ENCODE measurements around the gene CAB39L. TPM values are rescaled to one million over a fixed set of nuclear protein-coding genes. Genes with fewer than 3 reads are reported as not detected.
A peak's percentile ranks its signal among the peaks of the same experiment; 100 is the strongest.

The CAB39L gene
- total and polyA plus RNA-seq, 11 donors = 5.9 to 27.4 (median 16.2) TPM

DNA sequence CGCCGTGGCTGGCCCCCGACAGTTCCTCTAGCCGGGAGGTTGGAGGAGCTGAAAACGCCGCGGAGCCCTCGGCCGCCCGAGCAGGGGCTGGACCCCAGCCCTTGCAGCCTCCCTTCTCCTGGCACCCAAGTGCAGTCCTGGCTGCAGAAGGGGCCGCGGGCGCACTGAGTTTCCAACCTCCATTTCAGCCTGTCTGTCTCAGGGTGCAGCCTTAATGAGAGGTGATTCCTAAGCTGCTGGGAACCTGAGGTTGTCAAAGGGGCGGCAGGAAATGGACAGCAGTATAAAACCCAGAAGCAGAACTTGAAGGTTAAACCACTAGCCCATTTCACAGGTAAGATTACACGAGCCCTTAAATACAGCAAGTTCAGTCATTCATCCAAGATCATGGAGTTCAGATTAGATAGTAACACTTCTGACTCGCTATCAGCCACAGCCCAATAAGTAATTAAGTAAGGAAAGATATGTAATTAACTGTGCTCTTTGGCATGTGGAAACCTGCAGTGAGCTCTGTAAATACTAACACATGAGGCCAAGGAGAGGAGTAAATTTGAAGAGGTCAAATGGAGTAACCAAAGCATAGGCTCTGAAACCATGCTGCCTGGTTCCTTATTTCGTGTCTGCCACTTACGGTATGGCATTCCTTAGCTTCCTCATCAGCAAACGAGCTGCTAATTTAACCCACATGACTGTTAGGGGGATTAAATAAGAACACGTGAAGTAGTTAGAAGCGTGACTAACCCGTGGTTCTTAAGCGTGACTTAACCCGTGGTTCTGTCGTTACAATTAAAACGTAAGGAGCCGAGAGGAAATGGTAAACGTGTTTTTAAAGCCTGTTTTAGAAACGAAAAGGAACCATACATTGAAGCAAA, 896 bp upstream of the CAB39L start:
- TF ChIP-seq POLR2A (IDR thresholded peaks at IDR 0.05) = no peak
- TF ChIP-seq, protein P1, sequence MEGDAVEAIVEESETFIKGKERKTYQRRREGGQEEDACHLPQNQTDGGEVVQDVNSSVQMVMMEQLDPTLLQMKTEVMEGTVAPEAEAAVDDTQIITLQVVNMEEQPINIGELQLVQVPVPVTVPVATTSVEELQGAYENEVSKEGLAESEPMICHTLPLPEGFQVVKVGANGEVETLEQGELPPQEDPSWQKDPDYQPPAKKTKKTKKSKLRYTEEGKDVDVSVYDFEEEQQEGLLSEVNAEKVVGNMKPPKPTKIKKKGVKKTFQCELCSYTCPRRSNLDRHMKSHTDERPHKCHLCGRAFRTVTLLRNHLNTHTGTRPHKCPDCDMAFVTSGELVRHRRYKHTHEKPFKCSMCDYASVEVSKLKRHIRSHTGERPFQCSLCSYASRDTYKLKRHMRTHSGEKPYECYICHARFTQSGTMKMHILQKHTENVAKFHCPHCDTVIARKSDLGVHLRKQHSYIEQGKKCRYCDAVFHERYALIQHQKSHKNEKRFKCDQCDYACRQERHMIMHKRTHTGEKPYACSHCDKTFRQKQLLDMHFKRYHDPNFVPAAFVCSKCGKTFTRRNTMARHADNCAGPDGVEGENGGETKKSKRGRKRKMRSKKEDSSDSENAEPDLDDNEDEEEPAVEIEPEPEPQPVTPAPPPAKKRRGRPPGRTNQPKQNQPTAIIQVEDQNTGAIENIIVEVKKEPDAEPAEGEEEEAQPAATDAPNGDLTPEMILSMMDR (IDR thresholded peaks at IDR 0.05) = no peak
- H3K36me3 ChIP-seq = no peaks in the 10 kb centered on the region
- no peaks in the 10 kb centered on the region for H3K9me3 ChIP-seq
- peaks cover 0 to 47% (median 16%) of the 10 kb centered on the region in 12 donors for H3K4me1 ChIP-seq
- DNase-seq (peak in 1 of 5 donors; percentile 16), ATAC-seq (peak in 2 of 4 donors; percentile 3 to 26)
- WGBS, 4 donors = 1 to 2% (median 2%) methylated on average over 19 to 29 of the region's 29 CpGs
- peak overlapping the region; percentile 81 to 99 (median 92) for H3K27ac ChIP-seq
- H3K27me3 ChIP-seq = no peaks in the 10 kb centered on the region
- intact Hi-C loops (cut with DNase I) = loop anchor here in 7 of 10 donors (2.0 to 10.0 kb wide), 8 partner anchors 50 to 197 kb away; partner anchors contain the start of genes PHF11 (in 5 of the 7), CDADC1 (in 1 of the 7) and RCBTB1 (in 1 of the 7)
- H3K4me3 ChIP-seq = peak overlapping the region; percentile 40 to 88 (median 82)

DNA sequence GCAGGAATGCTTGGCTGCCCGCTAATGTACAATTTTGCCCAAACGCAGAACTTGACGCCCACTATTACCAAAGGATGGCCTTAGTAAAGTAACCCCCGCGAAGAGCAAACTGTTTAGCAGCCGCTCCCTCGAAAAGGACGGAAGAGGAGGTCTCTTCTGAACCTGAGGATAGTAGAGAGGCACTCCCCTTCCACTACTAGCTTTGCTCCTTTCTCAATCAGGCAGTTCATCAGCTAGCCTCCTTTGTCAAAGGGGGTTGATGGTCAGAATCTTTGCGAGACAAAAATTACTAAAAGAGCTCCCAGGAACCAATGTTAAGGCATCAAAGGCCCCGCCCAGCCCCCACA, 534 bp downstream of the CAB39L start:
- TF ChIP-seq, protein P1 (IDR thresholded peaks at IDR 0.05) = no peak
- no peak for TF ChIP-seq POLR2A (IDR thresholded peaks at IDR 0.05)
- Histone ChIP-seq H3K9me3 (no peaks in the 10 kb centered on the region), H3K4me1 (peaks cover 0 to 44% (median 16%) of the 10 kb centered on the region in 12 donors), H3K4me3 (peak overlapping the region; percentile 15 to 88 (median 82)), H3K27me3 (no peaks in the 10 kb centered on the region), H3K27ac (peak overlapping the region; percentile 62 to 99 (median 90)), H3K36me3 (no peaks in the 10 kb centered on the region)
- WGBS, 4 donors = 3 to 10% (median 7%) methylated on average over 10 of the region's 10 CpGs
- DNase-seq (no peak), ATAC-seq (peak in 1 of 4 donors; percentile 1)
- intact Hi-C loops (cut with DNase I) = loop anchor here in 5 of 10 donors (5.0 to 10.0 kb wide), 7 partner anchors 51 to 196 kb away; partner anchors contain the start of genes PHF11 (in 2 of the 5), CDADC1 (in 1 of the 5) and RCBTB1 (in 1 of the 5)

DNA sequence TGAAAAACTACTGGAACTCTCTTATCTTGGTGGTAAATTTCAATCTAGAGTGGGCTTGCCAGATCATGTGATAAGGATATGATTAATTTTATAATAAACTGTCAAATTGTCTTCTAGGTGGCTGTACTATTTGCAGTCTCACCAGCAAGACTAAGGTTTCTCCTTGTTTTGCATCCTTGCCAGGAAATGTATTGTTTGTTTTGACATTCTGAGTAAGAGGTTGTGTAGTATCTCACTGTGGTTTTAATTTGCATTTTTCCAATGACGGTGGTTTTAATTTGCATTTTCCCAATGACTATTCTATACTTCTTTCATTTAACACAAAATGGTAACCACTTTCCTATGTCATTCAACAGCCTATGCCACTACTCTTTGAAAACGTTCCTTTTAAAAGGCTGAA, 2.0 kb downstream of the CAB39L start:
- intact Hi-C loops (cut with DNase I) = loop anchor here in 6 of 10 donors (2.0 to 10.0 kb wide), 8 partner anchors 53 to 195 kb away; partner anchors contain the start of genes PHF11 (in 2 of the 6), CDADC1 (in 1 of the 6) and RCBTB1 (in 1 of the 6)
- no peaks in the 10 kb centered on the region for H3K9me3 ChIP-seq
- peaks cover 0 to 30% (median 8%) of the 10 kb centered on the region in 12 donors for H3K4me1 ChIP-seq
- no peak for DNase-seq
- no peak overlapping the region for H3K4me3 ChIP-seq
- H3K27ac ChIP-seq = no peak overlapping the region
- H3K36me3 ChIP-seq = no peaks in the 10 kb centered on the region
- H3K27me3 ChIP-seq = no peaks in the 10 kb centered on the region
- 90 to 96% (median 94%) methylated on average over 2 of the region's 2 CpGs for WGBS, 4 donors
- ATAC-seq = no peak
- TF ChIP-seq POLR2A (IDR thresholded peaks at IDR 0.05) = no peak
- TF ChIP-seq, protein P1 (IDR thresholded peaks at IDR 0.05) = no peak

DNA sequence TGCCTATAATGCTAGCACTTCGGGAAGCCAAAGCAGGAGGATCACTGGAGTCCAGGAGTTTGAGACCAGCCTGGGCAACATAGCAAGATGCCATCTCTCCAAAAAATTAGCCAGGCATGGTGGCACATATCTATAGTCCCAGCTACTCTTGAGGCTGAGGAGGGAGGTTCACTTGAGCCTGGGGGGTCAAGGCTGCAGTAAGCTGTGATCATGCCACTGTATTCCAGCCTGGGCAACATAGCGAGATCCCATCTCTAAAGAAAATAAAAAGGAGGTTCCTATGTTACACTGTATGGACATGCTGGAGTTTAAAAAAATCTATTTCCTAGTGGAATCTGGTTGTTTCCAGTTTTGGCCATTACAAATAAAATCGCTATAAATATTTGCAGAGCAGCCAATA, 2.6 kb downstream of the CAB39L start:
- no peaks in the 10 kb centered on the region for H3K36me3 ChIP-seq
- ATAC-seq = no peak
- 95 to 99% (median 97%) methylated on average over 3 of the region's 3 CpGs for WGBS, 4 donors
- H3K4me1 ChIP-seq = peaks cover 0 to 25% (median 8%) of the 10 kb centered on the region in 12 donors
- H3K9me3 ChIP-seq = no peaks in the 10 kb centered on the region
- H3K27me3 ChIP-seq = no peaks in the 10 kb centered on the region
- intact Hi-C loops (cut with DNase I) = loop anchor here in 6 of 10 donors (2.0 to 10.0 kb wide), 8 partner anchors 53 to 194 kb away; partner anchors contain the start of genes PHF11 (in 2 of the 6), CDADC1 (in 1 of the 6) and RCBTB1 (in 1 of the 6)
- no peak for DNase-seq
- H3K4me3 ChIP-seq = no peak overlapping the region
- no peak overlapping the region for H3K27ac ChIP-seq
- TF ChIP-seq, protein P1 (IDR thresholded peaks at IDR 0.05) = no peak
- TF ChIP-seq POLR2A (IDR thresholded peaks at IDR 0.05) = no peak
